GM23338 (cell line): Measurements from ENCODE around the gene VPS54. TPM values are rescaled to one million over a fixed set of nuclear protein-coding genes. Genes with fewer than 3 reads are reported as not detected.
A peak's percentile ranks its signal among the peaks of the same experiment; 100 is the strongest.
"Not testable (repeated sequence)": the region's sequence is repeated elsewhere in the genome, so short reads cannot be mapped to it uniquely, and the experiment has no call there.

Experiments used
- ATAC-seq: fragments of 200-7000 bp; cut with Tn5 transposase; 3 replicates; pipeline ENCODE4 v1.9.1; 2020
- DNase-seq: peaks from one replicate; pipeline ENCODE4 v3.0.0-alpha.2; 2015; ENCODE audit warnings: low spot score
- H2AFZ ChIP-seq: fragments of 200-600 bp; sonication (generic); 2 replicates; pipeline ENCODE4 v1.8.0; 2016; ENCODE audit warnings: antibody characterized with exemption, mild to moderate bottlenecking, moderate library complexity
- H3F3A ChIP-seq: fragments of 200-600 bp; sonication (generic); replicated peaks from 2 replicates; pipeline ENCODE4 v1.8.0; 2017; ENCODE audit warnings: antibody characterized with exemption, mixed run types, low read depth
- H3K27ac ChIP-seq: fragments of 200-600 bp; sonication (generic); 2 replicates; pipeline ENCODE4 v1.6.1; 2016; ENCODE audit warnings: low read depth
- H3K27me3 ChIP-seq: fragments of 200-600 bp; sonication (generic); 2 replicates; pipeline ENCODE4 v1.8.0; 2016; ENCODE audit warnings: mild to moderate bottlenecking, mixed run types, moderate library complexity; ENCODE audit not compliant: insufficient read depth
- H3K36me3 ChIP-seq: fragments of 200-600 bp; sonication (generic); 2 replicates; pipeline ENCODE4 v1.8.0; 2016; ENCODE audit warnings: mild to moderate bottlenecking; ENCODE audit not compliant: insufficient read depth
- H3K4me1 ChIP-seq: fragments of 200-600 bp; sonication (generic); 2 replicates; pipeline ENCODE4 v1.8.0; 2016; ENCODE audit warnings: mild to moderate bottlenecking, moderate library complexity; ENCODE audit not compliant: insufficient read depth
- H3K4me2 ChIP-seq: fragments of 200-600 bp; sonication (generic); 2 replicates; pipeline ENCODE4 v1.7.1; 2017; ENCODE audit warnings: mixed run types
- H3K4me3 ChIP-seq: fragments of 200-600 bp; sonication (generic); 2 replicates; pipeline ENCODE4 v1.6.1; 2016; ENCODE audit warnings: mixed run types
- H3K79me2 ChIP-seq: fragments of 200-600 bp; sonication (generic); replicated peaks from 2 replicates; pipeline ENCODE4 v1.8.0; 2017; ENCODE audit warnings: mild to moderate bottlenecking; ENCODE audit not compliant: insufficient read depth
- H3K9me2 ChIP-seq: fragments of 200-600 bp; sonication (generic); 2 replicates; pipeline ENCODE4 v1.8.0; 2017; ENCODE audit not compliant: insufficient read depth
- H4K20me1 ChIP-seq: fragments of 200-600 bp; sonication (generic); replicated peaks from 2 replicates; pipeline ENCODE4 v1.8.0; 2017; ENCODE audit warnings: mild to moderate bottlenecking; ENCODE audit not compliant: insufficient read depth
- H3K27ac Mint-ChIP-seq: 2 replicates; pipeline ENCODE4 v1.8.0; 2020; ENCODE audit warnings: inconsistent platforms, mild to moderate bottlenecking, moderate library complexity, mixed read lengths
- H3K27me3 Mint-ChIP-seq: 3 replicates; pipeline ENCODE4 v1.8.0; 2022; ENCODE audit warnings: low read depth, mild to moderate bottlenecking, moderate library complexity, mixed read lengths, inconsistent platforms; ENCODE audit not compliant: insufficient read depth, poor library complexity
- H3K36me3 Mint-ChIP-seq: 3 replicates; pipeline ENCODE4 v1.8.0; 2021; ENCODE audit warnings: low read depth, mild to moderate bottlenecking, inconsistent platforms, moderate library complexity, mixed read lengths
- H3K4me1 Mint-ChIP-seq: 3 replicates; pipeline ENCODE4 v1.8.0; 2020; ENCODE audit warnings: mild to moderate bottlenecking, inconsistent platforms, mixed read lengths
- H3K4me3 Mint-ChIP-seq: 3 replicates; pipeline ENCODE4 v1.8.0; 2021; ENCODE audit warnings: moderate library complexity, mild to moderate bottlenecking, inconsistent platforms, mixed read lengths
- H3K9me3 Mint-ChIP-seq: 3 replicates; pipeline ENCODE4 v1.8.0; 2020; ENCODE audit warnings: moderate library complexity, mild to moderate bottlenecking, inconsistent platforms, mixed read lengths
- CREB1 ChIP-seq: fragments of 250-450 bp; sonication (Bioruptor Pico); IDR thresholded peaks from 2 replicates; pipeline ENCODE4 v1.5.0; 2020; ENCODE audit warnings: low read depth, mild to moderate bottlenecking, moderate library complexity
- EZH2phosphoT487 ChIP-seq: fragments of 200-600 bp; sonication (generic); IDR thresholded peaks from one replicate; pipeline ENCODE4 v1.8.1; 2018; ENCODE audit warnings: antibody characterized with exemption; ENCODE audit not compliant: unreplicated experiment
- JUNB ChIP-seq: IDR thresholded peaks from one replicate; pipeline ENCODE4 v1.6.1; 2016; ENCODE audit warnings: antibody characterized with exemption; ENCODE audit not compliant: unreplicated experiment
- STAT1 ChIP-seq: IDR thresholded peaks from one replicate; pipeline ENCODE4 v1.6.1; 2016; ENCODE audit warnings: antibody characterized with exemption; ENCODE audit not compliant: unreplicated experiment
- ZNF114 ChIP-seq: fragments of 250-450 bp; sonication (Bioruptor Pico); IDR thresholded peaks from 2 replicates; pipeline ENCODE4 v1.5.0; 2020; ENCODE audit warnings: mild to moderate bottlenecking, moderate library complexity
- polyA plus RNA-seq: library from polyadenylated mRNA; unstranded; fragments of >200 nt; fragmentation: Nextera tagmentation; extraction: Ambion mirVana; gene quantifications from 2 replicates; pipeline ENCODE4 v1.2.1, GENCODE V29; 2016
- total RNA-seq: library from RNA; depleted of rRNA; stranded (reverse); fragments of >200 nt; shearing (Covaris generic); gene quantifications from 2 replicates; pipeline ENCODE4 v1.2.3, GENCODE V29; 2014
- TF ChIP-seq, protein P1 (sequence below): IDR thresholded peaks from 2 replicates; pipeline ENCODE4 v1.6.1; 2016; ENCODE audit warnings: antibody characterized with exemption
- TF ChIP-seq, protein P2 (sequence below), 2 experiments: fragments of 200-600 bp in 1 of 2; sonication (generic) in 1 of 2; conservative IDR thresholded peaks; 2 replicates each; pipeline versions ENCODE4 v1.5.1 to v1.6.1; 2016 to 2017; ENCODE audit warnings: antibody characterized with exemption in 2 of 2, low read depth in 2 of 2, mild to moderate bottlenecking in 2 of 2, moderate library complexity in 1 of 2

VPS54 gene
- total and polyA plus RNA-seq, 2 experiments from 2014 or later, result 6.6 to 17.0 TPM

- not testable (repeated sequence) for H3K4me2 ChIP-seq, H3K9me2 ChIP-seq, H3K27me3 Mint-ChIP-seq, H3K27ac ChIP-seq, H3K4me1 ChIP-seq, H3K27ac Mint-ChIP-seq, DNase-seq, H2AFZ ChIP-seq, ATAC-seq, H4K20me1 ChIP-seq, H3K27me3 ChIP-seq, H3K4me3 ChIP-seq, H3F3A ChIP-seq, H3K4me3 Mint-ChIP-seq, H3K4me1 Mint-ChIP-seq, H3K79me2 ChIP-seq
- Mint-ChIP-seq H3K36me3 (peaks cover 42% of the 10 kb centered on the region), H3K9me3 (peaks cover 13% of the 10 kb centered on the region; the same call in 2 of the 3 replicates)
- H3K36me3 ChIP-seq, result peaks cover 11% of the 10 kb centered on the region; the same call in 1 of the 2 replicates
Observed at GRCh38 chr2:63932104-63932503, 87.1 kb downstream of the VPS54 start.

- no peak overlapping the region for H3K27ac Mint-ChIP-seq
Observed at GRCh38 chr2:63926815-63927214, 92.4 kb downstream of the VPS54 start.

DNA sequence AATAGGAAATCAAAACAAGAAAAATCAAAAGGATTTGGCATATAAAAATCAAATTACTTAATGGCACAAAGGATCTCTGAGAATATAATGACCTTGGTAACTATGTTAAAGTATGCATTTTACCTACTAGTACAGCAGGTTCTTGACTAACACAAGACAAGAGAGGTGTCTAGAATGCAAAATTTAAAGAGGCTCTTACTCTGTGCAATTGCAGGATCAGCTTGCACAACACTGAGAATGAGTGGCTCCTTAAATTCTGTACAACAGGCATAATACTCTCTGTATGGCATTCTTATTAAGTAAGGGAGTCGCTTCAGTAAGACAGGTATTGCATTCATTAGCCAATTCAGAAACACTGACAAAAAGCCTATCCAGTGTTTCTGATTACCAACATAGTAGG lies 104.9 kb downstream of the VPS54 start:
- no peak overlapping the region for H3K4me3 ChIP-seq
- ATAC-seq, result no peak
- no peaks in the 10 kb centered on the region; the same call in 1 of the 2 replicates for H3K36me3 ChIP-seq
- H3K27me3 ChIP-seq, result no peaks in the 10 kb centered on the region
- no peaks in the 10 kb centered on the region for H3K9me2 ChIP-seq
- H3K27ac ChIP-seq, result no peak overlapping the region
- no peaks in the 10 kb centered on the region; the same call in 1 of the 2 replicates for H3K4me1 ChIP-seq
- Mint-ChIP-seq H3K27me3 (peaks cover 2% of the 10 kb centered on the region), H3K4me1 (peaks cover 7% of the 10 kb centered on the region), H3K27ac (no peak overlapping the region), H3K36me3 (0 out of 3 replicates have a peak, but pooled peaks cover 3% of the 10 kb centered on the region), H3K4me3 (no peak overlapping the region), H3K9me3 (no peaks in the 10 kb centered on the region)
- no peaks in the 10 kb centered on the region for H4K20me1 ChIP-seq
- no peaks in the 10 kb centered on the region for H3K79me2 ChIP-seq
- no peak for TF ChIP-seq CREB1
- TF ChIP-seq, protein P1, sequence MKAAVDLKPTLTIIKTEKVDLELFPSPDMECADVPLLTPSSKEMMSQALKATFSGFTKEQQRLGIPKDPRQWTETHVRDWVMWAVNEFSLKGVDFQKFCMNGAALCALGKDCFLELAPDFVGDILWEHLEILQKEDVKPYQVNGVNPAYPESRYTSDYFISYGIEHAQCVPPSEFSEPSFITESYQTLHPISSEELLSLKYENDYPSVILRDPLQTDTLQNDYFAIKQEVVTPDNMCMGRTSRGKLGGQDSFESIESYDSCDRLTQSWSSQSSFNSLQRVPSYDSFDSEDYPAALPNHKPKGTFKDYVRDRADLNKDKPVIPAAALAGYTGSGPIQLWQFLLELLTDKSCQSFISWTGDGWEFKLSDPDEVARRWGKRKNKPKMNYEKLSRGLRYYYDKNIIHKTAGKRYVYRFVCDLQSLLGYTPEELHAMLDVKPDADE, result no peak
- no peak for TF ChIP-seq EZH2phosphoT487
- TF ChIP-seq, protein P2, sequence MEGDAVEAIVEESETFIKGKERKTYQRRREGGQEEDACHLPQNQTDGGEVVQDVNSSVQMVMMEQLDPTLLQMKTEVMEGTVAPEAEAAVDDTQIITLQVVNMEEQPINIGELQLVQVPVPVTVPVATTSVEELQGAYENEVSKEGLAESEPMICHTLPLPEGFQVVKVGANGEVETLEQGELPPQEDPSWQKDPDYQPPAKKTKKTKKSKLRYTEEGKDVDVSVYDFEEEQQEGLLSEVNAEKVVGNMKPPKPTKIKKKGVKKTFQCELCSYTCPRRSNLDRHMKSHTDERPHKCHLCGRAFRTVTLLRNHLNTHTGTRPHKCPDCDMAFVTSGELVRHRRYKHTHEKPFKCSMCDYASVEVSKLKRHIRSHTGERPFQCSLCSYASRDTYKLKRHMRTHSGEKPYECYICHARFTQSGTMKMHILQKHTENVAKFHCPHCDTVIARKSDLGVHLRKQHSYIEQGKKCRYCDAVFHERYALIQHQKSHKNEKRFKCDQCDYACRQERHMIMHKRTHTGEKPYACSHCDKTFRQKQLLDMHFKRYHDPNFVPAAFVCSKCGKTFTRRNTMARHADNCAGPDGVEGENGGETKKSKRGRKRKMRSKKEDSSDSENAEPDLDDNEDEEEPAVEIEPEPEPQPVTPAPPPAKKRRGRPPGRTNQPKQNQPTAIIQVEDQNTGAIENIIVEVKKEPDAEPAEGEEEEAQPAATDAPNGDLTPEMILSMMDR (conservative IDR thresholded peaks at IDR 0.05; ENCODE audit: low read depth in 2 of 2), result no peak
- no peak for TF ChIP-seq JUNB
- H3K4me2 ChIP-seq, result no peak overlapping the region
- no peak for DNase-seq
- no peaks in the 10 kb centered on the region for H3F3A ChIP-seq
- H2AFZ ChIP-seq, result no peak overlapping the region

More at GRCh38 chr2:63926815-63927214, 92.4 kb downstream of the VPS54 start:
- ATAC-seq (peak; percentile 83), DNase-seq (peak; percentile 23)
- no peak overlapping the region for H3K4me3 Mint-ChIP-seq
- H3K9me3 Mint-ChIP-seq, result peaks cover 8% of the 10 kb centered on the region; the same call in 2 of the 3 replicates
- Histone ChIP-seq H4K20me1 (no peaks in the 10 kb centered on the region), H3K27ac (no peak overlapping the region), H2AFZ (no peak overlapping the region), H3K9me2 (no peaks in the 10 kb centered on the region), H3K36me3 (peaks cover 4% of the 10 kb centered on the region), H3K4me2 (no peak overlapping the region), H3K79me2 (no peaks in the 10 kb centered on the region), H3K4me1 (no peaks in the 10 kb centered on the region), H3K4me3 (no peak overlapping the region), H3F3A (no peaks in the 10 kb centered on the region; the same call in 1 of the 2 replicates), H3K27me3 (no peaks in the 10 kb centered on the region)
- TF ChIP-seq JUNB, result no peak
- no peak for TF ChIP-seq ZNF114 (CRISPR knock-in tag)
- no peak for TF ChIP-seq EZH2phosphoT487
- no peak for TF ChIP-seq STAT1
- peaks cover 3% of the 10 kb centered on the region for H3K27me3 Mint-ChIP-seq
- peaks cover 34% of the 10 kb centered on the region for H3K36me3 Mint-ChIP-seq
- H3K4me1 Mint-ChIP-seq, result peaks cover 18% of the 10 kb centered on the region
